Hepatocyte (in vitro differentiated cells): ENCODE measurements around the gene CFAP53. TPM values are rescaled to one million over a fixed set of nuclear protein-coding genes. Genes with fewer than 3 reads are reported as not detected.

ENCODE experiments used
- DNase-seq: peaks from one replicate; pipeline ENCODE4 v3.0.0-alpha.2; 2016; ENCODE audit warnings: low spot score
- H2AFZ ChIP-seq: fragments of 200-600 bp; sonication (generic); 2 replicates; pipeline ENCODE4 v1.6.0; 2016; ENCODE audit warnings: antibody characterized with exemption, mild to moderate bottlenecking
- H3K27ac ChIP-seq: fragments of 200-600 bp; sonication (generic); 2 replicates; pipeline ENCODE4 v1.5.1; 2016; ENCODE audit warnings: mild to moderate bottlenecking
- H3K27me3 ChIP-seq: fragments of 200-600 bp; sonication (generic); 2 replicates; pipeline ENCODE4 v1.6.1; 2016
- H3K36me3 ChIP-seq: fragments of 200-600 bp; sonication (generic); replicated peaks from 2 replicates; pipeline ENCODE4 v1.5.1; 2016; ENCODE audit warnings: low read depth; ENCODE audit not compliant: insufficient read depth
- H3K4me1 ChIP-seq: fragments of 200-600 bp; sonication (generic); 2 replicates; pipeline ENCODE4 v1.5.1; 2016; ENCODE audit warnings: mild to moderate bottlenecking, moderate library complexity; ENCODE audit not compliant: insufficient read depth
- H3K4me2 ChIP-seq: fragments of 200-600 bp; sonication (generic); 2 replicates; pipeline ENCODE4 v1.6.0; 2016
- H3K4me3 ChIP-seq: fragments of 200-600 bp; sonication (generic); 2 replicates; pipeline ENCODE4 v1.5.1; 2016; ENCODE audit warnings: mild to moderate bottlenecking
- H3K79me2 ChIP-seq: fragments of 200-600 bp; sonication (generic); 2 replicates; pipeline ENCODE4 v1.6.0; 2017; ENCODE audit warnings: mild to moderate bottlenecking
- H3K9me2 ChIP-seq: fragments of 200-600 bp; sonication (generic); replicated peaks from 2 replicates; pipeline ENCODE4 v1.6.0; 2017; ENCODE audit warnings: mild to moderate bottlenecking; ENCODE audit not compliant: insufficient read depth
- H3K9me3 ChIP-seq: fragments of 200-600 bp; sonication (generic); 2 replicates; pipeline ENCODE4 v1.5.1; 2016; ENCODE audit warnings: low read depth, mild to moderate bottlenecking
- H4K20me1 ChIP-seq: fragments of 200-600 bp; sonication (generic); 2 replicates; pipeline ENCODE4 v1.6.0; 2016; ENCODE audit warnings: mild to moderate bottlenecking; ENCODE audit not compliant: insufficient read depth, poor library complexity, severe bottlenecking
- EZH2 ChIP-seq: fragments of 200-600 bp; sonication (generic); IDR thresholded peaks from 2 replicates; pipeline ENCODE4 v1.6.1; 2016; ENCODE audit warnings: antibody characterized with exemption, mild to moderate bottlenecking, borderline replicate concordance
- EZH2phosphoT487 ChIP-seq: fragments of 200-600 bp; sonication (generic); IDR thresholded peaks from one replicate; pipeline ENCODE4 v1.6.1; 2018; ENCODE audit warnings: antibody characterized with exemption, mild to moderate bottlenecking, low read depth, moderate library complexity; ENCODE audit not compliant: unreplicated experiment, severe bottlenecking
- WGBS: methylation state at CpG from one replicate; pipeline ENCODE4 v1.1.6; 2016; ENCODE audit warnings: low lambda C conversion rate; ENCODE audit errors: missing lambda C conversion rate; 5-methylcytosine and 5-hydroxymethylcytosine counted together
- polyA plus RNA-seq: library from polyadenylated mRNA; unstranded; fragments of >200 nt; fragmentation: Nextera tagmentation; extraction: Ambion mirVana; gene quantifications from 2 replicates; pipeline ENCODE4 v1.2.1, GENCODE V29; 2016
- small RNA-seq: library from RNA; depleted of rRNA; stranded (forward); fragments of <200 nt; gene quantifications from one replicate; pipeline ENCODE3, GENCODE V24; 2014
- total RNA-seq: library from RNA; depleted of rRNA; stranded (reverse); fragments of >200 nt; gene quantifications from 2 replicates; pipeline ENCODE4 v1.2.3, GENCODE V29; 2014
- TF ChIP-seq, protein P1 (sequence below): fragments of 200-600 bp; sonication (generic); IDR thresholded peaks from 2 replicates; pipeline ENCODE4 v1.5.1; 2016; ENCODE audit warnings: antibody characterized with exemption, mild to moderate bottlenecking; ENCODE audit not compliant: poor library complexity

The CFAP53 gene
- total and polyA plus RNA-seq, 2 experiments from 2014 or later = 0.50 to 0.86 TPM

DNA sequence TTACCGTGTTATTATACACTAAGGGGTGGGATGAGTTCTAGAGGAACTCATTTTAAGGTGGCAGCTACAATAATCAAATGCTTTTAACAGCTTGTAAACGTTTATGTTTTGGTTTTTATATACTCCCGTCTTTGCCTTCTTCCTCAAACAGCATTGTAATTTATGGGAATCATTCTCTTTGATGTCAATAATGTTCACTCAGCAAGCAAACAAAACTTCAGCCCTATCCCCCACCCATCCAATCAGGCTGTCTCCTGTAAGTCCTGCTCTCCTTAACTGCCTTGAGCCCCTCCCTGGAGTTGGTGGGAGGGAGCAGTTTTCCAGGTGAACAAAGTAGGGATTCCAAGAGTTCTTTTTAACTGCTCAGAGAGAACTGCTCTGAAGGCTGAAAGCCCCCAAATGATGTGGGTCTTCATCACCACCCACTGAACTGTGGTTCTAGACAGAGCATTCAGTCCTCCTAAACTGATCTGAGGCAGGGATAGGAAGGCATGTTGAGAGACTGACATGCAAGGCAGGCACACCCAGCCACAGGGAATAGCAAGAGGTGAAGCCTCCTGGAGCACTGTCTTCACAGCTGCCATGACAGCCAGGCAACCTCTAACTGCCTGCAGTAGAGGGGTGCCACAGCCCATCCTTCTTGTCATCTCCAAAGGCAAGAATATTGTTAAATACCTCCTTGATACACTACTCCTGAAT lies 88.9 kb downstream of the CFAP53 start:
- Histone ChIP-seq H3K36me3 (no peaks in the 10 kb centered on the region), H3K4me1 (no peaks in the 10 kb centered on the region), H3K79me2 (peaks cover 76% of the 10 kb centered on the region), H3K27ac (no peak overlapping the region), H3K4me3 (no peak overlapping the region), H4K20me1 (no peaks in the 10 kb centered on the region), H2AFZ (no peak overlapping the region), H3K9me2 (no peaks in the 10 kb centered on the region), H3K4me2 (peak overlapping the region; percentile 6), H3K27me3 (no peaks in the 10 kb centered on the region), H3K9me3 (no peaks in the 10 kb centered on the region)
- TF ChIP-seq, protein P1, sequence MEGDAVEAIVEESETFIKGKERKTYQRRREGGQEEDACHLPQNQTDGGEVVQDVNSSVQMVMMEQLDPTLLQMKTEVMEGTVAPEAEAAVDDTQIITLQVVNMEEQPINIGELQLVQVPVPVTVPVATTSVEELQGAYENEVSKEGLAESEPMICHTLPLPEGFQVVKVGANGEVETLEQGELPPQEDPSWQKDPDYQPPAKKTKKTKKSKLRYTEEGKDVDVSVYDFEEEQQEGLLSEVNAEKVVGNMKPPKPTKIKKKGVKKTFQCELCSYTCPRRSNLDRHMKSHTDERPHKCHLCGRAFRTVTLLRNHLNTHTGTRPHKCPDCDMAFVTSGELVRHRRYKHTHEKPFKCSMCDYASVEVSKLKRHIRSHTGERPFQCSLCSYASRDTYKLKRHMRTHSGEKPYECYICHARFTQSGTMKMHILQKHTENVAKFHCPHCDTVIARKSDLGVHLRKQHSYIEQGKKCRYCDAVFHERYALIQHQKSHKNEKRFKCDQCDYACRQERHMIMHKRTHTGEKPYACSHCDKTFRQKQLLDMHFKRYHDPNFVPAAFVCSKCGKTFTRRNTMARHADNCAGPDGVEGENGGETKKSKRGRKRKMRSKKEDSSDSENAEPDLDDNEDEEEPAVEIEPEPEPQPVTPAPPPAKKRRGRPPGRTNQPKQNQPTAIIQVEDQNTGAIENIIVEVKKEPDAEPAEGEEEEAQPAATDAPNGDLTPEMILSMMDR = no peak
- TF ChIP-seq EZH2 = no peak
- no peak for TF ChIP-seq EZH2phosphoT487
- WGBS = 27% methylated on average over 3 of the region's 3 CpGs
- no peak for DNase-seq

Small RNA genes within 50 kb of the gene (small RNA-seq; reads per million reads assigned to genes)
- not detected for gene RN7SL310P

Other genes with a start within 250 kb of the CFAP53 start
- 41.9 and 43.3 TPM in 2 replicates for gene MYO5B, start 71.3 kb downstream of the CFAP53 start, total RNA-seq
- 20.3 and 21.3 TPM in 2 replicates for gene MYO5B, start 71.3 kb downstream of the CFAP53 start, polyA plus RNA-seq
- 38.8 and 53.1 TPM in 2 replicates for gene MBD1, start 15.0 kb upstream of the CFAP53 start, total RNA-seq
- gene MBD1, start 15.0 kb upstream of the CFAP53 start, polyA plus RNA-seq = 53.0 and 54.2 TPM in 2 replicates
- gene CXXC1, start 21.2 kb upstream of the CFAP53 start, total RNA-seq = 33.3 and 52.7 TPM in 2 replicates
- gene CXXC1, start 21.2 kb upstream of the CFAP53 start, polyA plus RNA-seq = 68.3 and 89.3 TPM in 2 replicates
- gene SKA1, start 108.6 kb upstream of the CFAP53 start, total RNA-seq = 5.5 and 7.5 TPM in 2 replicates
- 1.5 and 4.0 TPM in 2 replicates for gene SKA1, start 108.6 kb upstream of the CFAP53 start, polyA plus RNA-seq